AG04450 (cell line): Measurements from ENCODE around the gene A3GALT2. TPM values are rescaled to one million over a fixed set of nuclear protein-coding genes. Genes with fewer than 3 reads are reported as not detected.

Source experiments
- CTCF ChIA-PET: fragments of 300-600, 350-600 bp; formaldehyde crosslinking; extraction: SDS; loops from one replicate; lab custom pipeline; 2022; ENCODE audit warnings: antibody characterized with exemption, inconsistent platforms; lab: Charles Lee
- POLR2A ChIA-PET: fragments of 350-600 bp; formaldehyde crosslinking; extraction: SDS; loops from one replicate; lab custom pipeline; 2021; ENCODE audit warnings: antibody characterized with exemption, inconsistent platforms; lab: Yijun Ruan, JAX
- DNase-seq: peaks from one replicate; pipeline ENCODE4 v3.0.0-alpha.2; 2011; ENCODE audit warnings: low read depth, low spot score
- H3K27ac ChIP-seq: one replicate; pipeline ENCODE4 v1.5.1; 2012; ENCODE audit warnings: low read depth, low read length, control low read depth
- H3K27me3 ChIP-seq: one replicate; pipeline ENCODE4 v1.6.0; 2012; ENCODE audit warnings: low read length; ENCODE audit not compliant: control insufficient read depth, insufficient read depth
- H3K4me3 ChIP-seq: 2 replicates; pipeline ENCODE4 v1.5.1; 2011; ENCODE audit warnings: mild to moderate bottlenecking, low read depth, low read length, control low read depth
- H3K9me3 ChIP-seq: 2 replicates; pipeline ENCODE4 v1.5.1; 2012; ENCODE audit warnings: low read length; ENCODE audit not compliant: control insufficient read depth, insufficient read depth
- polyA plus RNA-seq: library from polyadenylated mRNA; depleted of rRNA; stranded (reverse); fragments of >200 nt; gene quantifications from 2 replicates; pipeline ENCODE4 v1.2.3, GENCODE V29; 2011
- TF ChIP-seq, protein P1 (sequence below): IDR thresholded peaks from 2 replicates; pipeline ENCODE4 v1.5.1; 2011; ENCODE audit warnings: low read depth, low read length, control low read depth, inconsistent platforms

Gene A3GALT2
- polyA plus RNA-seq, 1 experiment, result not detected

DNA sequence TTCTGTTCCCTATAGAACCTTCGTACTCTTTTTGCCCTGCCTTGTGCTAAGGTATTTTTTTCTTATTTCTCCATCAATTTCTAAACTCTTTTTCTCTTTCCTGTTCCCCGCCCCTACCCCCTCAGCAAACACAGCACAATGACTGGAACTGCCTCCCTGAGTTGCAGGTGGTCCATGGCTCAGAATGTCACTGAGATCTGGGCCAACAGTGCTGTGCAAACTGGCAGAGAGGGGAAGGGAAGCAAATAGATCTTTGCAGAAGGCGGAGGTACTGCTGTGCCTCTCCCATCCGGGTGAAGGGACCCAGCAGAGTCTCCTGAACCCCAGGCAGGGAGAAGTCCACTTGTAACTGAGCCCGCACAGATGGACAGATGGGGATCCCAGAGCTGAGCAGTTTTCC lies 32.6 kb upstream of the A3GALT2 start:
- Histone ChIP-seq H3K9me3 (no peaks in the 10 kb centered on the region; the same call in 1 of the 2 replicates), H3K27ac (no peak overlapping the region), H3K4me3 (no peak overlapping the region), H3K27me3 (no peaks in the 10 kb centered on the region)
- no peak for DNase-seq
- ChIA-PET POLR2A (no interaction called here), CTCF (no interaction called here)
- TF ChIP-seq, protein P1, sequence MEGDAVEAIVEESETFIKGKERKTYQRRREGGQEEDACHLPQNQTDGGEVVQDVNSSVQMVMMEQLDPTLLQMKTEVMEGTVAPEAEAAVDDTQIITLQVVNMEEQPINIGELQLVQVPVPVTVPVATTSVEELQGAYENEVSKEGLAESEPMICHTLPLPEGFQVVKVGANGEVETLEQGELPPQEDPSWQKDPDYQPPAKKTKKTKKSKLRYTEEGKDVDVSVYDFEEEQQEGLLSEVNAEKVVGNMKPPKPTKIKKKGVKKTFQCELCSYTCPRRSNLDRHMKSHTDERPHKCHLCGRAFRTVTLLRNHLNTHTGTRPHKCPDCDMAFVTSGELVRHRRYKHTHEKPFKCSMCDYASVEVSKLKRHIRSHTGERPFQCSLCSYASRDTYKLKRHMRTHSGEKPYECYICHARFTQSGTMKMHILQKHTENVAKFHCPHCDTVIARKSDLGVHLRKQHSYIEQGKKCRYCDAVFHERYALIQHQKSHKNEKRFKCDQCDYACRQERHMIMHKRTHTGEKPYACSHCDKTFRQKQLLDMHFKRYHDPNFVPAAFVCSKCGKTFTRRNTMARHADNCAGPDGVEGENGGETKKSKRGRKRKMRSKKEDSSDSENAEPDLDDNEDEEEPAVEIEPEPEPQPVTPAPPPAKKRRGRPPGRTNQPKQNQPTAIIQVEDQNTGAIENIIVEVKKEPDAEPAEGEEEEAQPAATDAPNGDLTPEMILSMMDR, result no peak

DNA sequence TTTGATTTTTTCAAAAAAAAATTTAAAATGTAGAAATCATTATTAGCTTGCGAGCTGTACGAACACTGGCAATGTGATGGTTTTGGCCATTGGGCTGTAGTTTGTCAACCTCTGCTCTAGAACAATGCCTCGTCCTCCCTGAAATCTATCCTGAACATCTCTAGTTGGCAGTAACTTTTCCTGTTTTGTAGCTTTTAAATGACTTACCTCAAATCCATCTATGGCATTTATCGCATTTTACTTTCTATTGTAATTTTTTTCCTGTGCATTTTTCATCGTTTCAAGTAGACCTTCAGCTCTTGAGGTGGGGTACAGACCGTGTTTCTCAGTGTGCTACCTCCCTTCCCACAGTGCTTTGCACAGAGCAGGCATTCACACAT lies 30.4 kb upstream of the A3GALT2 start:
- H3K4me3 ChIP-seq, result no peak overlapping the region
- CTCF ChIA-PET, result interaction anchor here (1.0 to 2.6 kb wide), 6 partner anchors 10 to 119 kb away, joined by 3 to 10 read pairs (median 3); no protein-coding TSS in a partner anchor
- no peaks in the 10 kb centered on the region for H3K27me3 ChIP-seq
- no peak for DNase-seq
- H3K9me3 ChIP-seq, result no peaks in the 10 kb centered on the region; the same call in 1 of the 2 replicates
- no peak overlapping the region for H3K27ac ChIP-seq
- TF ChIP-seq, protein P1, result no peak
- POLR2A ChIA-PET, result interaction anchor here (0.6 to 2.2 kb wide), 5 partner anchors 13 to 170 kb away, joined by 3 to 9 read pairs (median 5); partner anchors contain the start of gene TRIM62

DNA sequence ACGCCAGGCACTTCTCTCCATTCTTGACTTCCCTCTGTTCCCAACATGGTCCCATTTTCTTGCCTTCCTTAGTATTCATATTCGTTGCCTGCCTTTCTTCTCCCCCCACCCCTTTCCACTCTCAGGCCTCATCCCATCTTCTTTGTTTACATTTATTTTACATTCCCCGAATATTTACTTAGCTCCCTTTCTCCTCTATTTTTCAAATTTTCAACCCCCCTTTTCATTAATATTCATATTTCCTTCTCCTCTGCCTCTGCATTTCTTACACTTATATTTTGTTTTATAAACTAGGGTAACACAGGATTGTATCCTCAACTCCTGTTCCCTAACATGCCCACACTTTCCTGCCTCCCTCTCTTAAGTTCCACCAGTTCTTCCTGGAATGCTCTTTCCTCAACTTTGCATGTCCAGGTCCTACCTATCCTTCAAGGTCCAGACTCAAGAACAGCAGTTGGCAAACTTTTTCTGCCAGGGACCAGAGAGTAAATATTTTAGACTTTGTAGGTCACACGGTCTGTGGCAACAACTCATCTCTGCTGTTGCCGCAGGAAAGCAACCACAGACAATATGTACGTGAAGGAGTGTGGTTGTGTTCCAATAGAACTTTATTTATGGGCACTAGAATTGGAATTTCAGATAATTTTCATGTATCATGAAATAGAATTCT lies 29.8 kb upstream of the A3GALT2 start:
- POLR2A ChIA-PET, result interaction anchor here (0.6 to 2.2 kb wide), 7 partner anchors 12 to 169 kb away, joined by 3 to 9 read pairs (median 4); partner anchors contain the start of genes A3GALT2 and TRIM62
- no peak for DNase-seq
- Histone ChIP-seq H3K27ac (no peak overlapping the region), H3K4me3 (peak overlapping the region; percentile 69), H3K27me3 (no peaks in the 10 kb centered on the region), H3K9me3 (no peaks in the 10 kb centered on the region; the same call in 1 of the 2 replicates)
- TF ChIP-seq, protein P1, result no peak
- CTCF ChIA-PET, result interaction anchor here (1.0 to 2.6 kb wide), 6 partner anchors 11 to 120 kb away, joined by 3 to 10 read pairs (median 3); no protein-coding TSS in a partner anchor

DNA sequence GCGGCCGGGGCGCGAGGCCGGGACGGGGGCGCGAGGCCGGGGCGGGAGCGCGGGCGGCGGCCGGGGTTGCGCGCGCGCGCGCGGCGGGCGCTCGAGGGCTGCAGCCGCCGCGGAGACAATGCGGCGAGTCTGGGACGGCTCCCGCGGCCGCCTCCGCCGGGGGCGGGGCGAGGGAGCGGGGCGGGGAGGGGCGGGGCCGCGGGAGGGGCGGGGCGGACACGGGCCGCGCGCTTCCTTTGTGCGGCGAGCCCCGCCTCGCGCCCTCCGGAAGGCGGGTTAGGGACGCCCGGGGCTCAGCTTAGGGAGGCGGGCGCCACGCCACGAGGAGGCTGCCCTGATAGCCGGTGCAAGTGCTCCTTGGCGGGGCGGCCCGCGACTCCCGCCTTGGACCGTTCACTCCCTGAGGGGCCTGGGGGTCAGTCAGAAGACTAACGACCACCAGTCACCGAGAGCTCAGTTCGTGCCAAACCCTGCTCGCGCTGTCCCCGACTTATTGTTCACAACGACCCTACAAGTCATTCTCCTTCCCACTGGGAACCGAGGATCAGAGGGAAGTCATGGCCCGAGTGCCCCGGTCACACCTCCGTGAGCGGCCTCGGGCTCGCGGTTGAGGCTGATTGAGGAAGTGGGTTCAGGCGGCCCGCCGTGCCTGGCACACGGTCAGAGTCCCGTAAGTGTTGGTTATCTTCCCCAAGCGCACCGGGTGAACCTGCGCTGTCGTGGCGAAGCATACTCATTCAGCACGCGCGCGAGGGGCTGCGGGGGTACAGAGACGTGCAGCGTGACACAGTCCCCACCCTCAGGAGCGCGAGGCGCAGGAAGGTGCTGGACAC lies 29.1 kb upstream of the A3GALT2 start:
- ChIA-PET CTCF (interaction anchor here (0.6 to 2.6 kb wide), 6 partner anchors 12 to 210 kb away, joined by 3 to 10 read pairs (median 3); no protein-coding TSS in a partner anchor), POLR2A (interaction anchor here (0.6 to 2.2 kb wide), 15 partner anchors 11 to 1963 kb away, joined by 3 to 11 read pairs (median 5); partner anchors contain the start of gene A3GALT2)
- no peaks in the 10 kb centered on the region; the same call in 1 of the 2 replicates for H3K9me3 ChIP-seq
- peak overlapping the region; percentile 57 for H3K27ac ChIP-seq
- no peak for DNase-seq
- H3K4me3 ChIP-seq, result peak overlapping the region; percentile 87
- TF ChIP-seq, protein P1, result no peak
- no peaks in the 10 kb centered on the region for H3K27me3 ChIP-seq
